Gastroesophageal sphincter (tissue), 3 donors: ENCODE measurements around the gene ARG2.

Source experiments
- EP300 ChIP-seq: sonication (generic); formaldehyde crosslinking; IDR thresholded peaks from one replicate; pipeline ENCODE4 v1.6.1; 2017; ENCODE audit warnings: antibody characterized with exemption, mild to moderate bottlenecking
- POLR2A ChIP-seq, 2 donors: fragments of 450-650 bp; IDR thresholded peaks; one replicate each; pipeline ENCODE4 v1.6.1; 2017; ENCODE audit warnings: antibody characterized with exemption in 2 of 2, mild to moderate bottlenecking in 2 of 2, moderate library complexity in 1 of 2
- TF ChIP-seq, protein P1 (sequence below), 4 experiments: fragments of 200-600 bp in 2 of 4; fragments of 450-650 bp in 2 of 4; sonication (generic) in 1 of 4; IDR thresholded peaks; one replicate each; pipeline ENCODE4 v1.5.1; 2017 to 2019; ENCODE audit warnings: antibody characterized with exemption in 4 of 4, mild to moderate bottlenecking in 2 of 4, moderate library complexity in 2 of 4

DNA sequence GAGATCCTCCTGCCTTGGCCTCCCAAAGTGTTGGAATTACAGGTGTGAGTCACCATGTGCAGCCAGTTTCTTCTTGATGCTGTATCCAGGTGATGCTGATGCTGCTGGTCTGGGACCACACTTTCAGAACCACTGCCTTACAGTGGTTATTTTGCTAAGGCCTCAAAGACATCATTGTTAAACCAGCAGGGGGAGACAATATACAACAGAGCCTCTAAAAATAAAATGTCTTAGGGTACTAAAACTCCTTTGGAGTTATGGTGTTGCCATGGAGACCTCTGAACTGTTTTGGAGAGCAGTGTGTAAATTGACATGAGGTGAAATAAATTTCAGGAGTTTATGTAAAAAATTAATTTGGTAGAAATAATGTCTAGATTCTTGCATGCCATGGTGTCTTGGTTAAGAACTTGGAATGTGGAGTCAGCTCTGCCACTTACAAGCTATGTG, 1.1 kb upstream of the ARG2 start:
- TF ChIP-seq, protein P1, sequence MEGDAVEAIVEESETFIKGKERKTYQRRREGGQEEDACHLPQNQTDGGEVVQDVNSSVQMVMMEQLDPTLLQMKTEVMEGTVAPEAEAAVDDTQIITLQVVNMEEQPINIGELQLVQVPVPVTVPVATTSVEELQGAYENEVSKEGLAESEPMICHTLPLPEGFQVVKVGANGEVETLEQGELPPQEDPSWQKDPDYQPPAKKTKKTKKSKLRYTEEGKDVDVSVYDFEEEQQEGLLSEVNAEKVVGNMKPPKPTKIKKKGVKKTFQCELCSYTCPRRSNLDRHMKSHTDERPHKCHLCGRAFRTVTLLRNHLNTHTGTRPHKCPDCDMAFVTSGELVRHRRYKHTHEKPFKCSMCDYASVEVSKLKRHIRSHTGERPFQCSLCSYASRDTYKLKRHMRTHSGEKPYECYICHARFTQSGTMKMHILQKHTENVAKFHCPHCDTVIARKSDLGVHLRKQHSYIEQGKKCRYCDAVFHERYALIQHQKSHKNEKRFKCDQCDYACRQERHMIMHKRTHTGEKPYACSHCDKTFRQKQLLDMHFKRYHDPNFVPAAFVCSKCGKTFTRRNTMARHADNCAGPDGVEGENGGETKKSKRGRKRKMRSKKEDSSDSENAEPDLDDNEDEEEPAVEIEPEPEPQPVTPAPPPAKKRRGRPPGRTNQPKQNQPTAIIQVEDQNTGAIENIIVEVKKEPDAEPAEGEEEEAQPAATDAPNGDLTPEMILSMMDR (IDR thresholded peaks at IDR 0.05): peak; percentile 58 to 85 (median 82)
- TF ChIP-seq EP300 (no peak), POLR2A (IDR thresholded peaks at IDR 0.05) (no peak)
